Ectodermal cell (in vitro differentiated cells): ENCODE measurements around the gene ATP6V0C.
A peak's percentile ranks its signal among the peaks of the same experiment; 100 is the strongest.

Source experiments
- H3K27ac ChIP-seq: 2 replicates; pipeline ENCODE4 v1.7.0; 2013; ENCODE audit warnings: mild to moderate bottlenecking, low read depth, low read length; ENCODE audit not compliant: insufficient read depth, poor library complexity, severe bottlenecking
- H3K27me3 ChIP-seq: 2 replicates; pipeline ENCODE4 v1.7.0; 2013; ENCODE audit warnings: mild to moderate bottlenecking, low read length; ENCODE audit not compliant: insufficient read depth, control insufficient read depth, poor library complexity, severe bottlenecking
- H3K36me3 ChIP-seq: one replicate; pipeline ENCODE4 v1.7.0; 2013; ENCODE audit warnings: low read length; ENCODE audit not compliant: control insufficient read depth, insufficient read depth
- H3K4me1 ChIP-seq: one replicate; pipeline ENCODE4 v1.7.0; 2013; ENCODE audit warnings: low read length; ENCODE audit not compliant: control insufficient read depth, insufficient read depth
- H3K4me3 ChIP-seq: 2 replicates; pipeline ENCODE4 v1.7.0; 2013; ENCODE audit warnings: low read depth, low read length, control low read depth; ENCODE audit not compliant: insufficient read depth
- H3K9me3 ChIP-seq: 2 replicates; pipeline ENCODE4 v1.7.0; 2013; ENCODE audit warnings: mild to moderate bottlenecking, low read length, moderate library complexity; ENCODE audit not compliant: control insufficient read depth
- WGBS, 2 experiments: methylation state at CpG; one replicate each; pipeline ENCODE4 v1.1.7; 2013; ENCODE audit warnings: missing lambda C conversion rate in 2 of 2; 5-methylcytosine and 5-hydroxymethylcytosine counted together

Gene ATP6V0C

GRCh38 chr16:2470234-2470601 is 43.5 kb upstream of the ATP6V0C start:
- no peak overlapping the region for H3K27ac ChIP-seq
- H3K36me3 ChIP-seq = no peaks in the 10 kb centered on the region
- peaks cover 65% of the 10 kb centered on the region for H3K27me3 ChIP-seq
- H3K4me1 ChIP-seq = peaks cover 36% of the 10 kb centered on the region
- H3K9me3 ChIP-seq = no peaks in the 10 kb centered on the region
- WGBS, 2 experiments = 90 to 94% methylated on average over 7 of the region's 7 CpGs
- no peak overlapping the region for H3K4me3 ChIP-seq

GRCh38 chr16:2470603-2471015 is 43.1 kb upstream of the ATP6V0C start:
- H3K4me1 ChIP-seq = peaks cover 36% of the 10 kb centered on the region
- no peaks in the 10 kb centered on the region for H3K9me3 ChIP-seq
- H3K4me3 ChIP-seq = peak overlapping the region; percentile 28
- H3K36me3 ChIP-seq = no peaks in the 10 kb centered on the region
- no peak overlapping the region for H3K27ac ChIP-seq
- WGBS, 2 experiments = 49 to 53% methylated on average over 9 of the region's 9 CpGs
- peaks cover 69% of the 10 kb centered on the region for H3K27me3 ChIP-seq

- Histone ChIP-seq H3K27ac (no peak within 1 kb of the TSS), H3K4me1 (peaks cover 41% of the 10 kb centered on the region), H3K4me3 (peak within 1 kb of the TSS; percentile 28), H3K9me3 (no peaks in the 10 kb centered on the region), H3K36me3 (no peaks in the 10 kb centered on the region), H3K27me3 (peaks cover 74% of the 10 kb centered on the region)
- 1% methylated on average over 55 to 59 of the region's 59 CpGs for WGBS, 2 experiments
Measured at GRCh38 chr16:2471016-2471652, 42.6 kb upstream of the ATP6V0C start, which contains the start of gene NTN3. Gene NTN3 (plus strand): TSS chr16:2471297. CDS start chr16:2471702, 405 bp downstream.

GRCh38 chr16:2471653-2472487 is 41.9 kb upstream of the ATP6V0C start:
- peak overlapping the region; percentile 28 for H3K4me3 ChIP-seq
- H3K4me1 ChIP-seq = peaks cover 43% of the 10 kb centered on the region
- no peak overlapping the region for H3K27ac ChIP-seq
- peaks cover 81% of the 10 kb centered on the region for H3K27me3 ChIP-seq
- no peaks in the 10 kb centered on the region for H3K9me3 ChIP-seq
- 40 to 41% methylated on average over 61 of the region's 61 CpGs for WGBS, 2 experiments
- H3K36me3 ChIP-seq = no peaks in the 10 kb centered on the region

GRCh38 chr16:2472488-2472864 is 41.3 kb upstream of the ATP6V0C start:
- Histone ChIP-seq H3K36me3 (no peaks in the 10 kb centered on the region), H3K4me1 (peaks cover 43% of the 10 kb centered on the region), H3K9me3 (no peaks in the 10 kb centered on the region), H3K27me3 (peaks cover 81% of the 10 kb centered on the region), H3K27ac (no peak overlapping the region), H3K4me3 (no peak overlapping the region)
- WGBS, 2 experiments = 93 to 95% methylated on average over 27 of the region's 27 CpGs

- H3K27ac ChIP-seq = no peak overlapping the region
Measured at GRCh38 chr16:2472885-2473445, 40.8 kb upstream of the ATP6V0C start.

GRCh38 chr16:2473446-2473926 is 40.3 kb upstream of the ATP6V0C start:
- Histone ChIP-seq H3K4me3 (peak overlapping the region; percentile 70), H3K4me1 (peaks cover 43% of the 10 kb centered on the region), H3K36me3 (no peaks in the 10 kb centered on the region), H3K27me3 (peaks cover 74% of the 10 kb centered on the region), H3K27ac (no peak overlapping the region), H3K9me3 (no peaks in the 10 kb centered on the region)
- WGBS, 2 experiments = 7% methylated on average over 49 of the region's 49 CpGs

More at GRCh38 chr16:2472885-2473445, 40.8 kb upstream of the ATP6V0C start:
- Histone ChIP-seq H3K9me3 (no peaks in the 10 kb centered on the region), H3K36me3 (no peaks in the 10 kb centered on the region), H3K4me1 (peaks cover 43% of the 10 kb centered on the region), H3K4me3 (peak overlapping the region; percentile 70), H3K27me3 (peaks cover 79% of the 10 kb centered on the region)
- 87 to 88% methylated on average over 14 of the region's 14 CpGs for WGBS, 2 experiments

- H3K4me1 ChIP-seq = peaks cover 37% of the 10 kb centered on the region
- peaks cover 68% of the 10 kb centered on the region for H3K27me3 ChIP-seq
- H3K4me3 ChIP-seq = peak overlapping the region; percentile 70
- no peaks in the 10 kb centered on the region for H3K36me3 ChIP-seq
- H3K27ac ChIP-seq = peak overlapping the region; percentile 26
- H3K9me3 ChIP-seq = no peaks in the 10 kb centered on the region
- 0 to 1% methylated on average over 100 of the region's 100 CpGs for WGBS, 2 experiments
Measured at GRCh38 chr16:2473999-2474876, 39.5 kb upstream of the ATP6V0C start.

GRCh38 chr16:2474877-2475412 is 38.8 kb upstream of the ATP6V0C start, which contains the start of gene TBC1D24:
Gene TBC1D24 (plus strand): TSS chr16:2475127. CDS start chr16:2496149, 21,022 bp downstream.
- Histone ChIP-seq H3K4me3 (peak within 1 kb of the TSS; percentile 70), H3K36me3 (no peaks in the 10 kb centered on the region), H3K9me3 (no peaks in the 10 kb centered on the region), H3K27me3 (peaks cover 64% of the 10 kb centered on the region), H3K27ac (peak within 1 kb of the TSS; percentile 26), H3K4me1 (peaks cover 30% of the 10 kb centered on the region)
- WGBS, 2 experiments = 0% methylated on average over 77 of the region's 77 CpGs
